ENCODE data around the gene MLPH.

The MLPH gene

GRCh38 chr2:237524631-237525030 is 37.6 kb downstream of the MLPH start:
- Histone ChIP-seq H3K4me3 (ENCODE audit: low read depth, low read length) (no peak overlapping the region), H3K4me1 (ENCODE audit: control insufficient read depth in 1 of 2, insufficient read depth in 2 of 2, low read length in 2 of 2) (peaks cover 4 to 7% of the 10 kb centered on the region in 2 experiments), H3K9ac (ENCODE audit: low read length) (no peak overlapping the region), H3K79me2 (ENCODE audit: control insufficient read depth, insufficient read depth, low read length, poor library complexity) (no peaks in the 10 kb centered on the region), H4K12ac (ENCODE audit: low read depth, low read length) (no peak overlapping the region), H3K36me3 (ENCODE audit: control insufficient read depth in 1 of 2, insufficient read depth in 2 of 2, low read length in 2 of 2) (no peaks in the 10 kb centered on the region), H2BK12ac (ENCODE audit: low read length) (no peak overlapping the region), H3K4ac (ENCODE audit: low read depth, low read length) (no peak overlapping the region), H3K79me1 (ENCODE audit: low read length) (no peaks in the 10 kb centered on the region), H3K4me2 (ENCODE audit: low read length) (no peak overlapping the region), H2AFZ (ENCODE audit: insufficient read depth, low read length, poor library complexity) (no peak overlapping the region), H3K27me3 (ENCODE audit: insufficient read depth, low read length) (no peaks in the 10 kb centered on the region), H3K9me3 (ENCODE audit: insufficient read depth, low read depth, low read length) (peaks cover 3% of the 10 kb centered on the region), H3K18ac (ENCODE audit: low read length) (no peak overlapping the region), H3K27ac (ENCODE audit: low read depth, low read length) (no peak overlapping the region), H2AK5ac (ENCODE audit: low read length) (no peak overlapping the region), H4K8ac (ENCODE audit: low read depth, low read length) (no peak overlapping the region), H4K91ac (ENCODE audit: low read depth, low read length) (no peak overlapping the region), H2BK5ac (ENCODE audit: low read depth, low read length, poor library complexity) (no peak overlapping the region), H3K14ac (ENCODE audit: low read length) (no peak overlapping the region), H3K23ac (ENCODE audit: low read length) (no peak overlapping the region), H2BK120ac (ENCODE audit: insufficient read depth, low read length, poor library complexity) (no peak overlapping the region)
- WGBS (ENCODE audit: extremely low coverage, insufficient coverage, insufficient read length) = no CpG with 5 or more reads among the region's 6 CpGs
- DNase-seq = no peak

- no CpG with 5 or more reads among the region's 17 CpGs for WGBS (ENCODE audit: extremely low coverage, insufficient coverage, insufficient read length)
Observed at GRCh38 chr2:237525559-237526157, 38.6 kb downstream of the MLPH start.

GRCh38 chr2:237527233-237527632 is 40.2 kb downstream of the MLPH start:
- Histone ChIP-seq H3K4me1 (ENCODE audit: control insufficient read depth in 1 of 2, insufficient read depth in 2 of 2, low read length in 2 of 2) (peaks cover 7 to 10% of the 10 kb centered on the region in 2 experiments), H3K18ac (ENCODE audit: low read length) (no peak overlapping the region)

More at GRCh38 chr2:237525559-237526157, 38.6 kb downstream of the MLPH start:
- no peak for DNase-seq
- Histone ChIP-seq H3K27ac (ENCODE audit: low read depth, low read length) (no peak overlapping the region), H3K4me3 (ENCODE audit: low read depth, low read length) (no peak overlapping the region), H3K79me1 (ENCODE audit: low read length) (no peaks in the 10 kb centered on the region), H3K18ac (ENCODE audit: low read length) (no peak overlapping the region), H3K14ac (ENCODE audit: low read length) (no peak overlapping the region), H2BK12ac (ENCODE audit: low read length) (no peak overlapping the region), H4K12ac (ENCODE audit: low read depth, low read length) (no peak overlapping the region), H4K91ac (ENCODE audit: low read depth, low read length) (no peak overlapping the region), H2AK5ac (ENCODE audit: low read length) (no peak overlapping the region), H2AFZ (ENCODE audit: insufficient read depth, low read length, poor library complexity) (no peak overlapping the region), H2BK5ac (ENCODE audit: low read depth, low read length, poor library complexity) (no peak overlapping the region), H2BK120ac (ENCODE audit: insufficient read depth, low read length, poor library complexity) (no peak overlapping the region), H3K9me3 (ENCODE audit: insufficient read depth, low read depth, low read length) (no peaks in the 10 kb centered on the region), H3K79me2 (ENCODE audit: control insufficient read depth, insufficient read depth, low read length, poor library complexity) (no peaks in the 10 kb centered on the region), H3K23ac (ENCODE audit: low read length) (no peak overlapping the region), H3K4ac (ENCODE audit: low read depth, low read length) (no peak overlapping the region), H4K8ac (ENCODE audit: low read depth, low read length) (no peak overlapping the region), H3K4me2 (ENCODE audit: low read length) (no peak overlapping the region), H3K4me1 (ENCODE audit: control insufficient read depth in 1 of 2, insufficient read depth in 2 of 2, low read length in 2 of 2) (peaks cover 4 to 7% of the 10 kb centered on the region in 2 experiments), H3K36me3 (ENCODE audit: control insufficient read depth in 1 of 2, insufficient read depth in 2 of 2, low read length in 2 of 2) (no peaks in the 10 kb centered on the region), H3K9ac (ENCODE audit: low read length) (no peak overlapping the region), H3K27me3 (ENCODE audit: insufficient read depth, low read length) (no peaks in the 10 kb centered on the region)

GRCh38 chr2:237527766-237528165 is 40.7 kb downstream of the MLPH start:
- Histone ChIP-seq H3K9me3 (ENCODE audit: insufficient read depth, low read depth, low read length) (no peaks in the 10 kb centered on the region), H2AK5ac (ENCODE audit: low read length) (no peak overlapping the region), H2BK5ac (ENCODE audit: low read depth, low read length, poor library complexity) (no peak overlapping the region), H3K4me2 (ENCODE audit: low read length) (no peak overlapping the region), H3K4me3 (ENCODE audit: low read depth, low read length) (no peak overlapping the region), H2BK12ac (ENCODE audit: low read length) (no peak overlapping the region), H4K12ac (ENCODE audit: low read depth, low read length) (no peak overlapping the region), H2AFZ (ENCODE audit: insufficient read depth, low read length, poor library complexity) (no peak overlapping the region), H3K4me1 (ENCODE audit: control insufficient read depth in 1 of 2, insufficient read depth in 2 of 2, low read length in 2 of 2) (peaks cover 7 to 11% of the 10 kb centered on the region in 2 experiments), H4K91ac (ENCODE audit: low read depth, low read length) (no peak overlapping the region), H3K23ac (ENCODE audit: low read length) (no peak overlapping the region), H3K79me2 (ENCODE audit: control insufficient read depth, insufficient read depth, low read length, poor library complexity) (no peaks in the 10 kb centered on the region), H3K27ac (ENCODE audit: low read depth, low read length) (no peak overlapping the region), H2BK120ac (ENCODE audit: insufficient read depth, low read length, poor library complexity) (no peak overlapping the region), H3K14ac (ENCODE audit: low read length) (no peak overlapping the region), H3K27me3 (ENCODE audit: insufficient read depth, low read length) (no peaks in the 10 kb centered on the region), H3K79me1 (ENCODE audit: low read length) (no peaks in the 10 kb centered on the region), H3K36me3 (ENCODE audit: control insufficient read depth in 1 of 2, insufficient read depth in 2 of 2, low read length in 2 of 2) (no peaks in the 10 kb centered on the region), H3K4ac (ENCODE audit: low read depth, low read length) (no peak overlapping the region), H4K8ac (ENCODE audit: low read depth, low read length) (no peak overlapping the region), H3K9ac (ENCODE audit: low read length) (no peak overlapping the region), H3K18ac (ENCODE audit: low read length) (no peak overlapping the region)
- no CpG with 5 or more reads among the region's 5 CpGs for WGBS (ENCODE audit: extremely low coverage, insufficient coverage, insufficient read length)
- DNase-seq = no peak

More at GRCh38 chr2:237527233-237527632, 40.2 kb downstream of the MLPH start:
- H3K9me3 ChIP-seq (ENCODE audit: insufficient read depth, low read depth, low read length) = no peaks in the 10 kb centered on the region
- WGBS (ENCODE audit: extremely low coverage, insufficient coverage, insufficient read length) = no CpG with 5 or more reads among the region's 11 CpGs
- no peak overlapping the region for H3K14ac ChIP-seq (ENCODE audit: low read length)
- no peak overlapping the region for H2BK12ac ChIP-seq (ENCODE audit: low read length)
- H3K4me3 ChIP-seq (ENCODE audit: low read depth, low read length) = no peak overlapping the region
- no peak overlapping the region for H4K12ac ChIP-seq (ENCODE audit: low read depth, low read length)
- no peak overlapping the region for H3K27ac ChIP-seq (ENCODE audit: low read depth, low read length)
- no peak overlapping the region for H3K9ac ChIP-seq (ENCODE audit: low read length)
- no peaks in the 10 kb centered on the region for H3K27me3 ChIP-seq (ENCODE audit: insufficient read depth, low read length)
- no peaks in the 10 kb centered on the region for H3K36me3 ChIP-seq (ENCODE audit: control insufficient read depth in 1 of 2, insufficient read depth in 2 of 2, low read length in 2 of 2)
- no peaks in the 10 kb centered on the region for H3K79me2 ChIP-seq (ENCODE audit: control insufficient read depth, insufficient read depth, low read length, poor library complexity)
- H3K4me2 ChIP-seq (ENCODE audit: low read length) = no peak overlapping the region
- no peak overlapping the region for H2BK120ac ChIP-seq (ENCODE audit: insufficient read depth, low read length, poor library complexity)
- H3K4ac ChIP-seq (ENCODE audit: low read depth, low read length) = no peak overlapping the region
- H4K91ac ChIP-seq (ENCODE audit: low read depth, low read length) = no peak overlapping the region
- no peak overlapping the region for H4K8ac ChIP-seq (ENCODE audit: low read depth, low read length)
- no peak overlapping the region for H2AFZ ChIP-seq (ENCODE audit: insufficient read depth, low read length, poor library complexity)
- no peak overlapping the region for H2AK5ac ChIP-seq (ENCODE audit: low read length)
- no peak overlapping the region for H3K23ac ChIP-seq (ENCODE audit: low read length)
- no peak overlapping the region for H2BK5ac ChIP-seq (ENCODE audit: low read depth, low read length, poor library complexity)
- no peaks in the 10 kb centered on the region for H3K79me1 ChIP-seq (ENCODE audit: low read length)
- no peak for DNase-seq
